GM18511 (cell line): ENCODE data around the gene WT1.
"Not testable (repeated sequence)": the region's sequence is repeated elsewhere in the genome, so short reads cannot be mapped to it uniquely, and the experiment has no call there.

Source experiments
- ATAC-seq: cut with Tn5 transposase; IDR thresholded peaks from one replicate; pipeline ENCODE4 v1.9.1; 2021; ENCODE audit warnings: mild to moderate bottlenecking, moderate library complexity; ENCODE audit not compliant: unreplicated experiment

Gene WT1

DNA sequence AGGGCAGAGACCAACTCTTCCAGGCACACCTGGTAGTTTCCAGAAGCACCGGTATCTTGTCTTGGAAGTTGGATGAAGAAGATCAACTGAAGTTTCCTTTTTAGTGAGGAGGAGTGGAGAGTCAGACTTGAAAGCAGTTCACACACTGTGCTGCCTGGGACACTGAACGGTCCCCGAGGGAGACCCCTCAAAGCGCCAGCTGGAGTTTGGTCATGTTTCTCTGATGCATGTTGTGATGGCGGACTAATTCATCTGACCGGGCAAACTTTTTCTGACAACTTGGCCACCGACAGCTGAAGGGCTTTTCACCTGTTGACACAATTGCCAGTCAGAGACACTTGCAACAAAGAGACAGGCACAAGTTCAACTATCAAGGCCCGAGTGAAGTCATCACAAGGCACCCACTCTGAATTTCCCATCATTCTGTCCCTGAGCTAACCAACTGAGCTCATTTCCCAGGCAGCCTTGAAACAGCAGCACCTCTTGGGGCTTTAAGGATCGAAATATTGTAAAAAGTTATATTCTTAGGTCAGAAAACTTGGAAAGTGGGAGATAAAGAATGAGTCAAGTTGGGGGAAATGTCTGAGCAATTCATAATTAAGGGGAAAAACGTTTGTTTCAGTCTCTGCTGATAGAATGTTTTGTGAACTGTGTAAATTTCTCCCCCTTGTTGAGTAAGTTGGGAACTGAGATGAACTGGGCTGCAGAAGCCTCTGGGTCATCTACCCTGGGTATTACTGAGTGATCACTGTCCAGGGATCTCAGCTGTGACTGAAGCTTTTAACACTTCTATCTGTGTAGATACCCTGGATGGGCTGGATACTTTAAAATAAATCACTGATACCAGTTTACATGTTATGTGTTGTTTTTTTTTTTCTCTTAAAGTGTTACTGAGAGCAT is 46.2 kb downstream of the WT1 start:
- ATAC-seq: no peak

DNA sequence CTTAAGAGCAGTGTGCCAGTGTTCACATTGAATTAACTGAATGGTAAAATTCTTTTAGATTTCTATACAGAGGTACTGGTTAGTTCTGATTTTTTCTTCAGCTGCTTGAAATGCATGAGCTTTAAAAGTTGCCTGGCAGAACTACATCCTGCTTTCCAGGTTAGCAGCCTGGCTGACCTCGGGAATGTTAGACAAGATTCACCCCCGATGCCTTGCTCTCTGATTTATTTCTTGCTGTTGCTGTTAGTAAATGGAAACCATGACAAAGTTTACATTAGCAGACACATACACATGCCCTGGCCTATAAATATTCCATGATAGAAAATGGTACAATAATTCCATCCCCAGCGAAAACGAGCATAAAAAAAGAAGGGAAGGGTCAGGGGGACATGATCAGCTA is 47.0 kb downstream of the WT1 start:
- ATAC-seq: no peak

DNA sequence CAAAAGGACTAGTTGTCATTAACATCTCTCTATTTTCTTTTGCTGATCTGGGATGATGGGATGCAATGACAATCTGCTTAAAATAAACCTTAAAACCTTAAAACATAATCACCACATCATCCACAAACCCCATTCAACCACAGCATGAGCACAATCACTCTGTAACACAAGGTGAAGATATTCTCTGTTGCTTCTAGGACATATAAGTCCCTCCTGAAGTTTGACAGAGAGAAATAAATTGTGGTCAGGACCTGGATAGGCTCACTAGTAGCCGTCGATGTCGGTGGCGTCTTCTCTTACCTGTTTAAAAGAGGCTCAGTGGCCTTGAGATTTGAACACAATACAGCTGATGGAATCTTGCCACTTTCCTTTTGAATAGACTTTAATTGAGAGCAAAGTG is 47.9 kb downstream of the WT1 start:
- no peak for ATAC-seq

DNA sequence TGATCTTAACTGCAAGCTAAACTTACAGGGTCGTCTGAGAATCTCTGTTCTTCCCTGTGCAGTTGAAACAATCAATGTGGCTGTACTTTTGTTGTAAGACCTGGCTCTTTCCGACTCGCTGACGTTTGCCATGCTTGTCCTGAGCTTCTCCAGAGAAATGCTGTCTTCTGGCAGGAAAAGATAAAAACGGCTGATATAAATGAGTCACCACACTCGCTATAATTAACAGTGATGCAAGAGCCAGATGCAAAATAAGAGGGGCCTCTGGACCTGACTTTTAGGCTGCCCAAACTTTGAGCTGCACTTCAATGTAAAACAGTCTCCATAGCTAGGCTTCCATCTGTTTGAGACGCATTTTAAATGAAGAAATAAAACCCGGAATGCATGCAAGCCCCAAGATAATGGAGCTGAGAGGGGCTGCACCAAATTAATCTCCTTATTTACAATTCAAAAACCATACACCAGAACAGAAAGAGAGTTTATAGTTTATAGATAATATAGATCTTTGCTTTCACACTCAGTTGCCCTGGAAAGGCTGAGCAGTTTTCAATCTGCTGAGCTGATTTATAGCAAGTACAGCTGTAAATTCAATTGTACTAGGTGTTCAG is 48.5 kb downstream of the WT1 start:
- no peak for ATAC-seq

- no peak for ATAC-seq
Observed at GRCh38 chr11:32385998-32386397, 49.3 kb downstream of the WT1 start.

GRCh38 chr11:32382339-32383049 is 52.8 kb downstream of the WT1 start:
- ATAC-seq: no peak

DNA sequence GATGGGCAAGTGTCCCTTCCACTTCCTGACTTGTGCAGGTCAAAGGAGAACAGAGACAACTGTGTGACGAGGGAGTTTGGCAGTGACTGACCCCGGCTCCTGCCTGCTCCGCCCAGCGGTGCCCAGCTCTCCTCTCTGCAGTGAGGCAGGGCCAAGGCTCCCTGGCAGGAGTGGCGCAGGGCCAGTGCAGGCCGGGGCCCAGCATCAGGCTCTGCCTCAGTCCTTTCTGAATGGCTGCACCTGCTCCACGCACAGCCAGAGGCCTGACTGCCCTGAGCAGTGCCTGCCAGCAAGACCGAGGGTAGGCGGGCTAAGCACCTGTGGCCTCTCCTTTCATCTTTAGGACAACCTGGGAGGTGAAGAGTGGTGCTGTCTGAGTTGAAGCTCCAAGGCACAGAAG is 54.2 kb downstream of the WT1 start:
- ATAC-seq: no peak

- ATAC-seq: no peak
Observed at GRCh38 chr11:32379719-32380118, 55.6 kb downstream of the WT1 start.

- no peak for ATAC-seq
Observed at GRCh38 chr11:32375826-32376225, 59.5 kb downstream of the WT1 start.

- ATAC-seq: peak; percentile 59
Observed at GRCh38 chr11:32374261-32374711, 61.1 kb downstream of the WT1 start.

DNA sequence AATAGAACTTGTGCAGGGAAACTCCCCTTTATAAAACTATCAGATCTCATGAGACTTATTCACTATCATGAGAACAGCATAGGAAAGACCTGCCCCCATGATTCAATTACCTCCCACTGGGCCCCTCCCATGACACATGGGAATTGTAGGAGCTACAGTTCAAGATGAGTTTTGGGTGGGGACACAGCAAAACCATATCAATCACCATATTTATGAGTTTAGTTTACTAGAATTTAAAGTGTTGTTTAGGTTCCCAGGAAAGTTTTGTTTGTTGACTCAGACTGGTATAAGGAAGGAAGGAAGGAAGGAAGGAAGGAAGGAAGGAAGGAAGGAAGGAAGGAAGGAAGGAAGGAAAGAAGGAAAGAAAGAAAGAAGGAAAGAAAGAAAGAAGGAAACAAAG is 65.4 kb downstream of the WT1 start:
- not testable (repeated sequence) for ATAC-seq

DNA sequence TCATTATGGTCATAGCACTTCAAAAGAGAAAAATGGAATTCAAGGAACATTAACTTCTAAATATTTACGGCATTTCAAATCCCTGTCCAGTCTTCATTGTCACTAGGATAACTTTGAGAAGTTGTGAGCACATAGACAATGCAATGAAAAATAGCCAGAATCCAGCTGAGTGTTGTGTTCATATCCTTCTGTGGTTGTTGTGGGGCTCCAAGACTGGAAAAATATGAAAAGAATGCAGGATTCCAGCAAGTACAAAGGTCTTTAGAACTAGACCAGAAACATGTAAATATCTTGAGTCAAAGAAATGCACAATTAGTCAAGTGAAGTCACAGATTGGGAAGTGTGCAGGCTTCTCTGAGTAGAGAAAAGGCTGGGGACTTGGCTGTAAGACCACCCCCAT is 68.7 kb downstream of the WT1 start:
- no peak for ATAC-seq

DNA sequence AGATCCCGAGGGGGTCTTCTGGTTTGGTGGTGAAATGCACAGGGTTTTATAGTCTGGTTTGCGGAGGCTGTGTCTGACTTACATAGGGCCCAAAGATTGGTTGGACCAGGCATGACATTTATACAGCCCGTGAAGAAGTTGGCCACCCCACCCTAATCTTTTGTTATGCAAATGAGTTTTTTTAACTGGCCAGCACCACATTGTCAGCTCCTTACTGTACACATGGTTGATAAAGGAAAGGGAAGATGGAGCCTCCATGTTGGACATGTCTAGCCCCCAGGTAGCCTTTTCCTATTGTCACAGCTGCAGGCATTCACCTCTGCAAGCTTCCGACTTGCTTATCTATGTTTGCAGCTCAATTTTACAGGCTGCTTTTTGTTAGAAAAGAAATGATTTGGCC is 70.1 kb downstream of the WT1 start:
- no peak for ATAC-seq

DNA sequence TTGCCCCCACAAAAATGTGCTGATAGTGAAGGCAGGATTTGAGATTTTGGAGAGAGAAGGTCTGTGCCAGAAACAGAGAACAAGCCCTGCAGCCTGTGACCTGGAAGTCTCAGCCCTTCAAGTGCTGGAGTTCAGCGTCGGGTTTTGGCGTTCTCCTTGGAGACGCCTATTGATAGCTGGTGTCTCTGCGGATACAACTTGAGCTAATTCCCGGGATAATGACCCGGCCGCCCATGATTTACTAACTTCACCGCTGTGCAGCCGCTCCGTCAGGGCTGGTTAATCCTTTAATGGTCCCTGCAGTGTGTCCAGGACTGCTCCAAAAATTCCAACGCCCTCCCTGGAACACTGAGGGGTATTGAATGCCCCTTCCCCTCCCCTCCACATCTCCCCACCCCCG is 76.6 kb downstream of the WT1 start:
- no peak for ATAC-seq

DNA sequence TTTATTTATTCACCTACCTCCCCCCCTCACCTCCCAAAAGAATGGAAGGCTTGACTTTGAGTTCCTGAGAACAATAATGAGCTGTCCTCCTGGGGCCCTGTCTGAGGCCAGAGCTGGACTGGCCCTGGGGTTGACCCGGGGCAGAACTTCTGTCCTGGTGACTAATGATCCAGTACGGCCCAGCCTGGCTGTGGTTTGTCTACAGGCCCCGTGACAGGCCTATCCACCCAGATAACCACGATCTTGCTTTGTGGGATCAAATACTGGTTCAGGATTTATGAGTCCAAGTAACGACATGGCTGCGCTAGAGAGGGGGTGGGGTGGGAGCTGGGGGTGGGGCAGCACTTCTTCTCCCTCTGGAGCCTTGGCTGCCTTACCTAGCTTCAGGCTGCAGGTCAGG is 81.5 kb downstream of the WT1 start:
- no peak for ATAC-seq

- ATAC-seq: no peak
Observed at GRCh38 chr11:32348502-32348901, 86.8 kb downstream of the WT1 start.

GRCh38 chr11:32344946-32345345 is 90.4 kb downstream of the WT1 start:
- ATAC-seq: no peak

DNA sequence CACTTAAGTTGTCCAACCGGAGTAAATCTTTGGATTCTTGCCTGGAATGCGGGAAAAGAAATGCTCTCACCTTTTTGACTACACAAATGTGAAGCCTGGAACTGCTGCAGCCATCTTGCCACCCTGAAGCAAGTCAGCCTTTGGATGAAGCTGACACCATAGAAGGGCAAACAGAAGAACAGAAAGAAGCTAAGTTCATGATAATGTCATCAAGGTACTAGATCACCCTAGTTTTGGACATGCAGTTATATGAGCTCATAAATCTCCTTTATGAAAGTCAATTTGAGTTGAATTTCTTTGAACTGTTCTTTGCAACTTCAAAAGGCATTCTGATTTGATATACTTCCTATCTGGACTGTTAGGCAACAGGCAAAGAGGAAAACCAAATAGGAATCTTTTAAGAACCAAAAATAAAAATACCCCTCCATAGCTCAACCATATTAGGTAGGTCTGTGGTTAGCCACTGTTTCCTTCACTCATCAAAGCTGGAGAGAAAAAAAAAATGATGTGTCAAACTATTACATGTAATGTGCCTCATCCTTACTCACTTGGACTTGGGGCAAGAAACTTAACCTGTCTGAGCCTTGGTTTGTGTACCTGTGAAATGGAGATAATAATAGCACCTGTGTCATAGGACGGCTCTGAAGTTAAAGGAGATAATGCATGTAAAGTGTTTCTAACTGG is 91.9 kb downstream of the WT1 start:
- ATAC-seq: peak; percentile 51

DNA sequence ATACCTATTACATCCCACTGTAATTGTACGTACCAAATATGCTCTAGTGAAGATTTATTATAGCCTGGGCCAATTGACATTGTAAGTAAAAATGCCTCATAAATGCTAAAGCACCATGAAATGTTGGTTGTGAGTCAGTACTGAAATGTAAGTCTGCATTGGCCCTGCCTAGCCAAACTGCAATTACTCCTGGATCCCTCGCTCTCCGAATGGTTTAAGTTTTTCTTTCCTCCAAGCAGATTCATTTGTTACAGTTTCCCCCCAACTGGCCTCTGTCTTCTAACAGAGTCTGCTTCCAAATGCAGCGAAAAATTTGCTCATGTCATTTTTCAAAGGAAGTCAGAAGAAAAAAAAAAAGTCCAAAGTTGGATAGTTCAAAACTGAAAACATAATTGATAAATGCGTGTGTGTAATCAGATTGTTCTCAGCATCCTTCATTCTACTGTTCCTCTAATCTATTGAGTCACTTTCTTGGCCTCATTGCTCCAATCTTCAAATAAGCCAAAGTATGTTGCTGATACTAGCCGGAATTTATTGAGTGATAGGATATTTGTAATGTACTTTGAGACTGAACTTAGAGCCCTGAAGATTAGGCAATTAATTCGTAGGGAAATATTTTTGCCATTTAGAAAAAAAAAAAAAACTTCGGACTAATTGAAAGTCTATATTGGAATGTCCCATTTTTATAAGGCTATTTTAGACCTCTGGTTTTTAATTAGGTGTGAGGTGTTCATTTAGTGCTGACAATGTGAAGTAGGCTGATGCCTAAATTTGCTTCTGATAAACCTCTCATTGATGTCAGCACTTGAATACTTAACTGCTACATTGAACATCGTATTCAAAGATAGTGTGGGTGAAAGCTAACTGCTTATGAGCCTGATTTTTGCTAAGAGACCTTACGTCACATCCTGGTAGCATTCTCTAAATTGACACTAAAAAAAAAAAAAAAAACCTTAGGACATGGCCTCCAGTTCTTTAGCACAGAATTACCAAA is 93.4 kb downstream of the WT1 start:
- no peak for ATAC-seq

GRCh38 chr11:32340181-32340580 is 95.2 kb downstream of the WT1 start:
- no peak for ATAC-seq
